Left forelimb (tissue), 1 donor: ENCODE data around the gene SDCCAG8.

ENCODE experiments used
- DNase-seq: peaks from one replicate; pipeline ENCODE4 v3.0.0-alpha.2; 2018; ENCODE audit warnings: low spot score

The SDCCAG8 gene

DNA sequence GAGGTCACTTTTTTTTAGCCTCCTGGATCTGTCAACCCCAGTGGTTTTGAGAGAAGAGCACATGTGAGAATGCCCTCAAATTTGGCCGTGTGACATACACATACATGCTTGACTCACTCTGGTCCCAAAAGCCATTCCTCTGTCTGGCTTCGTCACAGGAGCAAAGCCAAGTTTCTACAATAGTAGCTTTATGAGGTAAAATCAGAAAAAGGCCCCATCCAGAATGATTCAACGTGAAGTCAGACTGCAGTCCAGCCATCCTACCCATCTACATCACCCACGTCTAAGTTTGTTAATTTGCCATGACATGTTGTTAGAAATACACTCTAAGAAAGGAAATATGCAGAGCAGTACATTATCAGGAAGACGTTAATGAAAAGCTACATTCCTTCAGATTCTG lies 245.2 kb downstream of the SDCCAG8 start:
- no peak for DNase-seq

DNA sequence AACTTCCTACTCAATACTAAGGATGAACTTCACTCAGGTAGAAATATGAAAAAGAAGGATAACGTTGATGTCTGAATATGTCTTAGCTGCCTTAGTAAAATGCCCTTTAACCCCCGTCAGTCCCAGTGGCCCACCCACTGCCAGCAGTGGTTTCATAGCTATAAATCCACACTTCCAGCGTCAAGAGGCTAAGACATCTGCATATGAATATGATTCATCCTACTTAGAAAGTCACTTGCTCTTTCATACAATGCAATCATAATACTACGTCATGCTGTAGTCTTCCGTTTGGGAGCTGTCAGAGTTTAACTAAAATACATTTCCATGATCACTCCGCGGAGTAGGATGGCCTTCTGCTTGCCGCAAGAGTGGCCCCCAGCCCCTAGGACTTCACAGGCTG lies 247.3 kb downstream of the SDCCAG8 start:
- no peak for DNase-seq

DNA sequence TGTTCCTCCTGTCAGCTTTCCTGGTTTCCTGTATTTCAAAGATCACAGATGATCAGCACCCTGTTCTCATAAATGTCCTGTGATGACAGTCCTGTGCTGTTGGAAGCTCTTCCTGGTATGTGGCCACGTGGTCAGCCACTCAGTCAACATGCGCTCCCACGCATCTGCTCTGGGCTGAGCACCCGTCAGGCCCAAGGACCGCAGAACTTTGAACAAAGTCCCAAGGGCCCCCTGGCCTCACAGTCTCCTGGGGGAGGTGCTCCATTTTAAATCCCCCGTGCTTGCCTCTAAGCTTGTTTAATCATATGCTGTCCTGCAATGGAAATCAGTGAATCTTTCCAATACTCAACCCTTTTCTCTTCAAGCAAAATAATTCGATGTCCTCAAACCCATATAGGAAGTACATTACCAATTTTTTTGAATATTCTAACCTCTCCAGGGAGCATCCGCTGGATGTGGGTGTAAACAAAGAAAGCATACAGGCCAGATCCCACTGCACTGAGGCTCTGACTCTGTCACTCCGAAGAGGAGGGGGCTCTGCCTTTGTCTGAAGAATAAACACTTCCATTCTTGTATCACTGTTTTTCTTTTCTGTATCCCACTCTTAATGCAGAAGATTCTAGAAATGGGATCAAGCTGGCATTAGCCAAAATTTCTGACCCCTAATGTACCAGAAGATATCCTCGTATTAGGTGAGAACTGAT lies 250.3 kb downstream of the SDCCAG8 start:
- DNase-seq: no peak

DNA sequence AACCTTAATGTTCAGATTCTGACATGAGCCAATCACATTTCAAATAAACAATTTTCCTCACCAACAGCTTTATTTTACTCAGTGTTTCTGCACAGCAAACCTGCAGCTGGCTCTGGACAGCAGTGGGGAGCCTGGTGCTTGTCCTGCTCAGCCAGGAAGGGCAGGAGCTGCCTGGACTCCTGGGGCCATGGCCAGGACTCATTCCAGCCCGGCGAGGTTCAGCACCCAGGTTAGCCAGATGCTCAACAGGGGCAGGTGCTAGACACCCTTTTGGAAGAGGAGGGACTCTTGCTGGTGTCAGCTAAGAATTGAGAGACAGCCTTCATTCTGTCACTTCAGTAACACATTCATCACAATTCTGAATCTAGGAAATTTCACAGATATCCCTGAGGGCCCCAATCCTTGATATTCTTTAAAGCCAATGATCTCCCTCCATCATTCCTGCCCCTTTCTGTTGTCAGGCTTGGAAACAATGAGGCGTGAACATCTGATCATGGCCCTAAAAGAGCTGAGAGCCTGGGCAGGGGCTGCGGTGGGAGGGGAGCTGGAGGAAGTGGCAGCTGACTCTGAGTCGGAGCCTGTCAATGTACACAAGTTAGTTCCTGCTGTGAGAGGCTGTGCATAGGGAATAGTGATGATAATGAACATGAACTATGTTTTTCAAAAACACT lies 251.3 kb downstream of the SDCCAG8 start:
- DNase-seq: no peak

DNA sequence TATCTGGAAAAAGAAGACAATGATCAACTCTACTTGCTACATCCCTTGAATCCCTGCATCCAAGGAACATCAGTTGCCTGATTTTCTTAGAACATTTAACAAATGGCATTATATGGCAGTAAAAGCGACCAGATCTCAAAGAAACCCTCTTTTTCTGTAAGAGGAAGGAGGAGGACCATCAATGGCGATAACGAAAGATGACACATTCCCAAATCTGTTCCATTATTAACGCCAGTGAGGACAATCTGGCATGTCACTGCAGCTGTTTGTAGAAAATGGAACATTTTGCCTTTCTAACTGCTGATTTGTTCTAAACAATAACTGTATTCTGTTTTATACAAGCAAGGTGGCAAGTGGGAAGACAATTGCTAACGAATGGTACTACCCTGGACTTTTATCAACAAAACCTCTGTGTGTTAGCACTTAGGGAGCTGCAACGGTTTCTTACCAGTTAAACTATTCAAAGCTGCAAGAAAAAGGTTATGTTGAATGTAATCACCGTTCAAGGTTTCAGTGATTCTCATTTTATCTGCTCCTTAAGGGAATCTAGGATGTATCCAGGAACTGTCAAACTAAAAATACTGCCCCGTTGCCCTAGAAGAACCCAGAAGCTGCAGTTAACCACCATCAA lies 251.9 kb downstream of the SDCCAG8 start:
- no peak for DNase-seq

DNA sequence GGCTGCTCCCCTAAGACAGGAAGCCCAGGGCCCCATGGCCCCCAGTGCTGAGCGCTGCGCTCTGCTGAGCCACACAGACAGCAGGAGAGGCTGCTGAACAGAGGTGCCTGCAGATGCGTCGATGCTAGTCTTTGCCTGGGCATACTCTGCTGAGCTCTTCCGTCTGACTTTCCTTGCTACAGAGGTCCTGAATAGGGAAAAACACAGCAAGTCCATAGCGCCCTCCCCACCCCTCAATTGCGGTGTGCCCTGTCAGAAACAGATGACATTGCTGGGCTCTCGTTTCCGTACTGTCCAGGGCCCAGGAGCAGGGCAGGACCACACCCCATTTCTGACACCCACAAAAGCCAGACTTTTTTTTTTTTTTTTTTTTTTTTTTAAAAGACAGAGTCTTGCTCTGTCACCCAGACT lies 252.5 kb downstream of the SDCCAG8 start:
- no peak for DNase-seq

DNA sequence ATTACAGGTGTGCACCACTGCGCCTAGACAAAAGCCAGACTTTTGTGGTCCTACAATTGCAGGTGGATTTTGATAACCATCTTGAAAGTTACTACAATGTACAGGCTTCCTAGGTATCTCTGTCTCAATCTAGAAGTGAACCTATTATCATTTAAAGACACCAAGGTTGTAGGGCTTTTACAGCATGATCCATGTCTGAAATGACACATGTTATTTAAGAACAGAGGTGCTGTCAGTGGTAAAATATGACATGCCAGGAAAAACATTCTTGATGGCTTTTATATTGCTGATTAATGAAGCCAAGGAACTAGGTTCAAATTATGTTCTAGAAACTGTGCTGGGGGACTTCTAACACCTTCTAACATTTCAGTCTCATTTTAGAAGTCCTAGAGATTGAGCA lies 253.1 kb downstream of the SDCCAG8 start:
- DNase-seq: no peak

DNA sequence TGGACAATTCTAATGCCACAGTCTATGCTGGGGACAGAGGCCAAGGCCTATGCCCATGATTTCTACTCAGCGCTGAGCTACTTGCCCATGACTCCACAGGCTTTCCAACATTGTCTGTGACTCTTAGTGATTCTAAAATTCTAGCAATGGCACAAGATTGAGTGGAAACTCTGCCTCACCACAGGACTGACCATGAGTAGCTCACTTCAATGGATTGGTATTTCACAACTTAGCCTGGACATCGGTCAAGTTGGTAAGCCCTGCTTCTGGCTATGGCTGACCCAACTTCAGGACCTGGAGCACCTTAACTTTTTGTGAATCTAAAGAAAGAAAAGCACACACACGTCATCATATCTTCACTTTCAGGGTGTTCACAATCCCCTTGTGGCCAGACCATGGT lies 255.1 kb downstream of the SDCCAG8 start:
- DNase-seq: no peak

DNA sequence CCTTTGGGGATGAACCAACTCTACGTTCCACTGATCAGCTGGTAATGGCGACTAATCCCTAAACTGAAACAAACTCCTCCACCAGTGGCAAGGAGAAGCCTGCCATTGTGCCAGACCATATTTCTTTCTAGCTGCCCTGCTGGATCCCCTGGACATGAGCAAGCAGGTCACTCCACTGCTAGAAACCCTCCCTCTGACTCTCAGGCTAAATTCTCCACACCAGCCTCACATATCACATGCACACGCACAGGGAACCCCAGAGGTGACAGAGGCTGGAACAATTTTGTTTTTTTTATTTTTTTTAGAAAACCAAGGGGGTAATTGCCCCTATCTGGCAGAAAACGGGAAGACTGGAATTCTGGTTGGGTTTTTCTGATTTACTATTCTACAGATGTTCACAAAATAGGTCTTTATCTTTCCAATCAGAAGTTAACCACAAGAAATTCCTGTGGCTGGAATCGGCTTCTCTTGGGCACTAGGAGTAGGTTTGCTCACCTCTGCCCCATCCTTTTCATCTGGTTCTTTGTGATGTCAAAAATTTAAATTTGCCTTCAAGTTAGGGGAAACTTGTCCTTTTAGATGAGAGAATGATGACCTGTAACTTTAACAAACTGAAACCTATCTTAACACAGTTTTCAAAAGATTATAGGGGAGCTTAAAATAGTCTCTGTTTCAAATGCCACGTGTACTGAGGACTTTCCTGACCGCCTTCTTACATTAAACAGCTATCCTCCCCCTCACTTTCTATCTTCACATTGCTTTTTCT lies 258.1 kb downstream of the SDCCAG8 start:
- DNase-seq: no peak

DNA sequence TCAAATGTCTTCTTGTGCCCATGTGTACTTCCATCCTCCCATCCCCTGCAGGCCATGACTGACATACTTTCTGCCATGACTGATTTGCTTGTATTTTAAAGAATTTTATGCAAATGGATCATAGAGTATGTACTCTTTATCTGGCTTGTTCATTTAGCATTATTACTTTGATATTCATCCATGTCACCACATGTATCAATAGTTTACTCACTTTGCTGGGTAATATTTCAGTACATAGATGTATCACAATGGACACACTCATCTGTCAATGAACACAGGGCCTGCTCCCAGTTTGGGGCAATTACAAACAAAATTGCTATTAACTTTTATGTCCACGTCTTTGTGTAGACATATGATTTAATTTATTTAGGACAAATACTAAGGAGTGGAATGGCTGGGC lies 259.1 kb downstream of the SDCCAG8 start:
- DNase-seq: no peak

DNA sequence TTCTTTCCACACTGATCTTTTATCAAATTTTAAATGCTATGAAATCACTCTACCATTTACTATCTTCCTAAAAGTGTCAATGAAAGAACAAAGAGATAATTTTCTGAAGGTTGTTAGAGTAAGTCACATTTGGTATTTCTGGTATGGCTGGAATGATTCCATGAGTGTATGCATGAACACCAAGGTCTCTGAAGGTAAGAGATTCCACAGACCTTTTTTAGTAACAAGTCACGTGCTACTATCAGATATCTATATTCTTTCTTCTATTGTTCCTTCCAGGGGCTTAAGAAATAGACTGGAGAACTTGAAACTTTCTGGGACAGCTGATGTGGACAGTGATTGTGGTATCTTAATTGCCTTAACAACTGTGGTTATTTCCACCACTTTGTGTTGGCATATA lies 265.0 kb downstream of the SDCCAG8 start:
- DNase-seq: no peak

DNA sequence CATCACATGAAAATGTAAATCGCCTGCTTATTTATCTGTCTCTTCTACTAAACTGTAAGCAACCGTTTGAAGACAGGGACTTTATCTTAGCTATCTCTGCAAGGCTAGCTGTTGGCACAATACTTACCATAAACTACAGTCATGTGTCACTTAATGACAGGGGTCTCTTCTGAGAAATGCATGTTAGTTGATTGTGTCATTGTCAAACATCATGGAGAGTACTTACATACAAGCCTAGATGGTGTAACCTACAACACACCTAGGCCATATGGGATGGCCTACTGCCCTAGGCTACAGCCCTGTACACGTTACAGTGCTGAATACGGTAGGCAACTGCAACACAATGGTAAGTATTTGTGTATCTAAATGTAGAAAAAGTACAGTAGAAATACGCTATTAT lies 267.9 kb downstream of the SDCCAG8 start:
- no peak for DNase-seq

DNA sequence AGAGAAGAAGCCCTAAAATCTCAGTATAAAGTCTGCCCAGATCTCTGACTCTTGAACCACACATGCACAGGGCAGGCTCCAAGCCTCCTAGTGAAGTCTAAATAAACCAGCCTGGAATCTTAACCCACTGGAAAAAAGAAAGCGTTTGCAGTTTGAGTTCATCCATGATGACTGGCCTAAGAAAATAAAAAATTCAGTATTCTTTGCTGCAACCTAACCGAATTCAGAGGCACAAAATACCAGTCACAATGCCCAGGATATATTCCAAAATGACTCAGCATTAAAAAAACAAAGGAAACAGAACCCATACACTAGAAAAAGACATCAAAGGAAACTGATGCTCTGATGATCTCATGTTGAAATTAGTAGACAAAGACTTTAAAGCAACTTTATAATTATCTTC lies 269.2 kb downstream of the SDCCAG8 start:
- DNase-seq: no peak

DNA sequence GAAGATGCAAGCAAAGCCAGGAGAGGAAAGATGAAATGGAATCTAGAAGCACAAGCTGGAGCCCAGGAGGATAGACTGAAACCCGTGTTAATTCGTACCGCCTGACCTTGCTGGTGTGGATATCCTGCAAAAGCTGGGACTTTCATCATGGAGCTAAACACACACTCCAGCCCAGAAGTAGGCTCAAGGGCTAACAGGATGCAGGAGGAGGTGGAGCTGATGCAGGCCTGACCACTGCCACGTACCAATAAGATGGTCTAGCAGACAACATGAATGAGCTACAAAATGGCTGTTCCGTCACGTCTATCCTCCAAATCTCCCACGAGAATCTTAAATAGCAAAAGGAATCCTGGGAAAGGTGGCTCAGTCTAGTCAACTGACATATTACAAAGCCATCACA lies 270.3 kb downstream of the SDCCAG8 start:
- no peak for DNase-seq

DNA sequence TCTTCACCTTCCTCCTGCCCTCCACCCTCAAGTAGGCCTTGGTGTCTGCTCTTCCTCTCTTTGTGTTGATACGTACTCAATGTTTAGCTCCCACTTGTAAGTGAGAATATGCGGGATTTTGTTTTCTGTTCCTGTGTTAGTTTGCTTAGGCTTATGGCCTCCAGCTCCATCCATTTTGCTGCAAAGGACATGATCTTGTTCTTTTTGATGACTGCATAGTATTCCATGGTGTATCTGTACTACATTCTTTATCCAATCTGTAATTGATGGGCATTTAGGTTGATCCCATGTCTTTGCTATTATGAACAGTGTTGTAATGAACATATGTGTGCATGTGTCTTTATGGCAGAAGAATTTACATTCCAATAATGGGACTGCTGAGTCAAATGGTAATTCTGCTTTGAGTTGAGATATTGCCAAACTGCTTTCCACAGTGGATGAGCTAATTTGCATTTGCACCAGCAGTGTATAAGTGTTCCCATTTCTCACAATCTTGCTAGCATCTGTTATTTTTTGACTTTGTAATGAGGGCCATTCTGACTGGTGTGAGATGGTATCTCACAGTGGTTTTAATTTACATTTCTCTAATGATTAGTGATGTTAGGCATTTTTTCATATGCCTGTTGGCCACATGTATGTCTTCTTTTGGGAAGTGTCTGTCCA lies 272.7 kb downstream of the SDCCAG8 start:
- DNase-seq: no peak

DNA sequence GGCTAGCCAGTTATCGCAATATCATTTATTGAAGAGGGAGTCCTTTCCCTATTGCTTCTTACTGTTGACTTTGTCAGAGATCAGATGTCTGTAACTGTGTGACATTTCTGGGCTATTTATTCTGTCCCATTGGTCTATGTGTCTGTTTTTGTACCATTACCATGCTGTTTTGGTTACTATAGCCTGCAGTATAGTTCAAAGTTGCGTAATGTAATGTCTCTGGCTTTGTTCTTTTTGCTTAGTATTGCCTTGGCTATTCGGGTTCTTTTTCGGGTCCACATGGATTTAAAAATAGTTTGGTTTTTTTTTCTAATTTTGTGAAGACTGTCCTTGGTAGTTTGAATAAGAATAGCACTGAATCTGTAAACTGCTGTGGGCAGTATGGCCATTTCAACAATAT lies 273.7 kb downstream of the SDCCAG8 start:
- DNase-seq: no peak

DNA sequence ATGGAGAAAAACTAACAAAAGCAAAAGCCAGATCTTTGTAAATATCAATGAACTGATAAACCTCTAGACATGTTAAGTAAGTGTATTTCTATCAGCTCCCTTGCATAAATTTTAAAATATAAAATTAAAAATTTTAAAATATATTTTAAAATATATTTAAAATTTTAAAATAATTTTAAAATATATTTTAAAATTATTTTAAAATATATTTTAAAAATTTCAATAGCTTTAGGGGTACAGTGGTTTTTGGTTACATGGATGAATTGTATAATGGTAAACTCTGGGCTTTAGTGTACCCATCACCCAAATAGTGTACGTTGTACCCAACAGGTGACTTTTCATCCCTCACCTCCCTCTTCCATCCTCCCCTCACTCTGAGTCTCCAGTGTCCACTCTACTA lies 279.2 kb downstream of the SDCCAG8 start:
- DNase-seq: no peak

DNA sequence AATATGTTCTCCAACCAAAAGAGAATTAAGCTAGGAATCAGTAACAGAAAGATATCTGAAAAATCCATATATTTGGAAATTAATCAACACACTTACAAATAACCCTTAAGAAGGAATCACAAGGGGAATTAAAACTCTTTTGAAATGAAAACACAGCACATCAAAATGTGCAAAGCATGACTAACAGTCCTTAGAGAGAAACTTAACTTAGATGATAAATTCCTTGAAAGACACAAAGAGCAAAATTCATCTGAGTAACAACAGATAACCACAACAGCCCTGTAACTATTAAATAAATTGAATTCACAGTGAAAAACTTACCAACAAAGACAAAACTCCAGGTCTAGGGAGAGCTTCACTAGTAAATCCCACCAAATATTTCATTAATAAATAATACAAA lies 283.8 kb downstream of the SDCCAG8 start:
- DNase-seq: no peak

DNA sequence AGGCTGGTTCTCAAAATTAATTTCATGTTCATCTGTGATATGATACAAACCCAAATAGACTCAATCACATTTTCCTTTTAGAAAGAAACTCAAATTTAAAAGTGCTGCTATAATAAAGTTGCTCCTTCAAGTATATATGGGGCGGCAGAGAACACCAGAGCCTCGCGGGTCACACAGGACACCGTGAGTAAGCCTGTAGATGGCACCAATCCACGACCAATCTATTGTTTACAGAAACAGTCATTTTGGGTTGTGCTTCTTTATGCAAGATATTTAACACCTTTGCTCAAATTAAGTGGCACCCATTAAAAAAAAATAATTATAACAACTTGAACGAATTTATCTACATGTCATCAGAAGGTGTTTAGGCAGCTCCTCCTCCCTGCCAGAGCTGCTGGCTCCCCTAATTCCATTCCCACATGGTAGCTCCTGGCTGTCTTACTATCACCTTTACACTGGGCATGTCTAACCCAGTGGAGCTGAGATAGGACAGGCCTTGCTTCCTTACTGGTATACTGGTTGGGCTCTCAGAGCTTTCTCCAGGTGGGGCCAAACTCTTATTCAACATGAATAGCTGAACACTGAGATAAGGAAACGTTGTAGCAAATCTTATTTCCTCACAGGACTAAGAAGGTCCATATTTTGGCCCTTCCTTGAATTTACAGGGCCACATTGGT lies 287.0 kb downstream of the SDCCAG8 start:
- no peak for DNase-seq

DNA sequence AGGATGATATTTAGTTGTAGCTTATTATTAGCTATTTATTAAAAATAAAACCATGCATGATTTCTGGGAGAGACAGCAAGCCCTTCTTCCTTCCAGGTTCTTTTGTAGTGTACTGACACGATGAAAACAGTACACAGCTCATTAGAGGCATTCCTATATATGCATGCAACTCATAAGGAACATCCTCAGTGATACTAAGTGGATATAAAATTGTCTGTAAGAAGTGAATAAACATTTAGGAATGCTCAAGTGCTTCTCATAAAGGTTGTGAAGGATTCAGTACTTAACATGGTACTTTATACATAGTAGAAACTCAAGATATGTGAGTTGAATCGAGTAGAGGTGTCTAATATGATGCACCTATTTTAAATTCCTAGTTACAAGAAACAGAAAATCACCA lies 287.7 kb downstream of the SDCCAG8 start:
- DNase-seq: no peak

DNA sequence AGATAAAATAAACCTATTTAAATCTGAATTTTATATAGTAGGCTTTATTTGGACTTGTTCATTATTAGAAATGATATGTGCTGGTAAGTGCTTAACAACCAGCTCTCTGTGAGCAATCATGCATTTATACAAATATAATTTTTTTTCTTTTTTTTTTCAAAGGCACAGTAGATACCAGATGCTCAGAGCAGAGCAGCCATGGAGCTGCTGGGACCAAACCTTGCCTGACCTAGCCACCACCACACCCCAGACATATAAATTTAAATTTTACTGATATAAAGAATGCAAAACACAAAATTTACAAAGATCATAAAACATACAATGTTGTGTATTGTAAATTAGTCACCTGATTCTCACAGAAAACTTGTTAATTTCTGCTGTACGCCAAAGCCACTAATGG lies 290.6 kb downstream of the SDCCAG8 start:
- DNase-seq: no peak

DNA sequence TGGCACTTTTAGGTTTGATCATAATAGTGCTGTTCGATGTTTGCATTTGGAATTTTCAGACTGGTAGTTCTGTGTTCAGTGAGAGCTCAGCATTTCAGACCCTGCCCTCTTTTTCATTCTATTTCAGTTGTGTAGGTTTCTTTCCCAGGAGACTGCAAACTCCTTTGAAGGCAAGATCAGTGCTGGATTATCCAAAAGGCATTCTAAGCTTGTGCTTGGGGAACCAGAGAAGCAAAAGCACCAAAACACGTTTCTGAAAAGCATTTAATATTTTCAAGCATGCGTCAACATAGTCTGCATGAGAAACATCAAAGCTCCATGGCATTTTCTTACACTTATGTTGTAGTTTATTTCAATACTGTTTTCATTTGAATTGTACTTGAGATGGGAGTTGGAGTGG lies 292.1 kb downstream of the SDCCAG8 start:
- no peak for DNase-seq
